SHP77 (cell line): ENCODE results near the gene TNRC18.

Experiments
- DNase-seq, 2 experiments: peaks; one replicate each; lab custom pipeline; 2025; lab: John Stamatoyannopoulos, UW

TNRC18 gene

GRCh38 chr7:5428478-5429252 lies 5.0 kb upstream of the TNRC18 start:
- DNase-seq: peak; percentile 74 to 79

- peak in 1 of 2 experiments; percentile 78 for DNase-seq
Measured at GRCh38 chr7:5426226-5426475, 2.5 kb upstream of the TNRC18 start.

GRCh38 chr7:5425507-5426225 lies 2.0 kb upstream of the TNRC18 start:
- peak; percentile 93 for DNase-seq

- DNase-seq: peak in 1 of 2 experiments; percentile 24
Measured at GRCh38 chr7:5424749-5425506, 1.3 kb upstream of the TNRC18 start.

- peak; percentile 97 to 99 for DNase-seq
Measured at GRCh38 chr7:5423976-5424748, 528 bp upstream of the TNRC18 start.

GRCh38 chr7:5422396-5423305 lies 983 bp downstream of the TNRC18 start:
- no peak for DNase-seq

- peak in 1 of 2 experiments; percentile 54 for DNase-seq
Measured at GRCh38 chr7:5421714-5422395, 1.8 kb downstream of the TNRC18 start.

- DNase-seq: no peak
Measured at GRCh38 chr7:5420881-5421713, 2.5 kb downstream of the TNRC18 start.

- DNase-seq: no peak
Measured at GRCh38 chr7:5420067-5420880, 3.4 kb downstream of the TNRC18 start.

GRCh38 chr7:5419539-5420066 lies 4.0 kb downstream of the TNRC18 start:
- DNase-seq: no peak

- no peak for DNase-seq
Measured at GRCh38 chr7:5418285-5418582, 5.4 kb downstream of the TNRC18 start.

- no peak for DNase-seq
Measured at GRCh38 chr7:5417106-5418071, 6.2 kb downstream of the TNRC18 start.

- DNase-seq: no peak
Measured at GRCh38 chr7:5414916-5415315, 8.7 kb downstream of the TNRC18 start.

- DNase-seq: no peak
Measured at GRCh38 chr7:5413449-5413786, 10.2 kb downstream of the TNRC18 start.

- DNase-seq: no peak
Measured at GRCh38 chr7:5408777-5409176, 14.9 kb downstream of the TNRC18 start.

GRCh38 chr7:5406957-5407945 lies 16.4 kb downstream of the TNRC18 start:
- DNase-seq: no peak
